ENCODE results near the gene NRIP1. TPM values are rescaled to one million over a fixed set of nuclear protein-coding genes. Genes with fewer than 3 reads are reported as not detected.

Gene NRIP1
- total RNA-seq, 1 experiment from 2014 or later = 10.4 TPM

GRCh38 chr21:14981246-14981645 lies 83.6 kb downstream of the NRIP1 start:
- H3K27me3 Mint-ChIP-seq (ENCODE audit: low read depth) = peaks cover 14% of the 10 kb centered on the region
- DNase-seq = no peak
- H3K27ac ChIP-seq (ENCODE audit: insufficient read length, low read depth, low read length) = no peak overlapping the region
- H3K4me2 ChIP-seq (ENCODE audit: insufficient read depth, insufficient read length, low read length) = no peak overlapping the region
- H3K27me3 ChIP-seq (ENCODE audit: insufficient read depth, low read length) = no peaks in the 10 kb centered on the region
- no peak overlapping the region for H4K91ac ChIP-seq (ENCODE audit: insufficient read length, low read depth, low read length)
- H3K18ac ChIP-seq (ENCODE audit: insufficient read length, low read depth, low read length) = no peak overlapping the region
- no peaks in the 10 kb centered on the region for H3K79me2 ChIP-seq (ENCODE audit: insufficient read depth, low read length)
- H2BK120ac ChIP-seq (ENCODE audit: low read depth, low read length, poor library complexity, severe bottlenecking) = no peak overlapping the region
- no peak overlapping the region for H3K56ac ChIP-seq (ENCODE audit: insufficient read length, low read depth, low read length)
- WGBS (ENCODE audit: extremely low coverage, insufficient read length, low lambda C conversion rate) = no CpG with 5 or more reads among the region's 5 CpGs
- no peaks in the 10 kb centered on the region for H3K9me3 ChIP-seq (ENCODE audit: control insufficient read depth, low read depth, low read length)
- no peak overlapping the region for H4K8ac ChIP-seq (replicated peaks; ENCODE audit: insufficient read length, low read depth, low read length)
- no peak overlapping the region for H3K9ac ChIP-seq (ENCODE audit: extremely low read depth, insufficient read length, low read length)
- no peak overlapping the region for H3T11ph ChIP-seq (ENCODE audit: low read length)
- no peak overlapping the region for H3K23ac ChIP-seq (ENCODE audit: insufficient read length, low read depth, low read length)
- H4K20me1 ChIP-seq (ENCODE audit: control insufficient read depth, insufficient read depth, insufficient read length) = no peaks in the 10 kb centered on the region
- no peak overlapping the region for H2AK5ac ChIP-seq (ENCODE audit: insufficient read length, low read length)
- H4K5ac ChIP-seq (ENCODE audit: insufficient read length, low read depth, low read length) = no peak overlapping the region
- H2AFZ ChIP-seq (ENCODE audit: low read length) = no peak overlapping the region
- H3K36me3 Mint-ChIP-seq (ENCODE audit: insufficient read depth in 1 of 3, low read depth in 3 of 3) = peaks cover 0 to 11% (median 7%) of the 10 kb centered on the region in 3 experiments; a peak in 5 of 7 replicates
- H3K27ac Mint-ChIP-seq = 0 out of 7 replicates have a peak overlapping the region, but pooled peaks of 1 of the 3 experiments have one; percentile 16
- no peaks in the 10 kb centered on the region for H3K79me1 ChIP-seq (ENCODE audit: insufficient read depth, low read depth, low read length, poor library complexity, severe bottlenecking)
- H3K4me3 Mint-ChIP-seq = no peak overlapping the region
- H2BK20ac ChIP-seq (ENCODE audit: low read depth, low read length, poor library complexity, severe bottlenecking) = no peak overlapping the region
- H2BK12ac ChIP-seq (ENCODE audit: insufficient read length, low read depth, low read length) = no peak overlapping the region
- no peak overlapping the region for H2BK15ac ChIP-seq (ENCODE audit: low read depth, low read length)
- no peak overlapping the region for H3K14ac ChIP-seq (ENCODE audit: insufficient read depth, low read length)
- H3K4me1 Mint-ChIP-seq = peaks cover 8 to 11% of the 10 kb centered on the region in 2 experiments
- no peak overlapping the region for H3K4ac ChIP-seq (ENCODE audit: low read depth, low read length)
- no peak for TF ChIP-seq CTCF (conservative IDR thresholded peaks at IDR 0.05)
- H2BK5ac ChIP-seq (ENCODE audit: insufficient read length, low read length) = no peak overlapping the region
- H3K23me2 ChIP-seq (ENCODE audit: insufficient read length, low read depth, low read length, poor library complexity, severe bottlenecking) = no peaks in the 10 kb centered on the region
- no peaks in the 10 kb centered on the region for H3K4me1 ChIP-seq (ENCODE audit: insufficient read depth, low read length)
- peaks cover 0 to 1% of the 10 kb centered on the region in 2 experiments; a peak in 1 of 5 replicates for H3K9me3 Mint-ChIP-seq
